GM23338 (cell line): ENCODE data around the gene LACC1.

Experiments
- EZH2 ChIP-seq: fragments of 200-600 bp; sonication (generic); IDR thresholded peaks from one replicate; pipeline ENCODE4 v1.8.0; 2017; ENCODE audit warnings: antibody characterized with exemption, mild to moderate bottlenecking, low read depth; ENCODE audit not compliant: unreplicated experiment
- EZH2phosphoT487 ChIP-seq: fragments of 200-600 bp; sonication (generic); IDR thresholded peaks from one replicate; pipeline ENCODE4 v1.8.1; 2018; ENCODE audit warnings: antibody characterized with exemption; ENCODE audit not compliant: unreplicated experiment
- JUNB ChIP-seq: IDR thresholded peaks from one replicate; pipeline ENCODE4 v1.6.1; 2016; ENCODE audit warnings: antibody characterized with exemption; ENCODE audit not compliant: unreplicated experiment
- NANOG ChIP-seq: IDR thresholded peaks from 2 replicates; pipeline ENCODE4 v1.6.1; 2016; ENCODE audit warnings: antibody characterized with exemption, borderline replicate concordance
- POLR2AphosphoS5 ChIP-seq: IDR thresholded peaks from 2 replicates; pipeline ENCODE4 v1.6.1; 2016; ENCODE audit warnings: antibody characterized with exemption, low read depth
- STAT1 ChIP-seq: IDR thresholded peaks from one replicate; pipeline ENCODE4 v1.6.1; 2016; ENCODE audit warnings: antibody characterized with exemption; ENCODE audit not compliant: unreplicated experiment
- ZNF114 ChIP-seq: fragments of 250-450 bp; sonication (Bioruptor Pico); IDR thresholded peaks from 2 replicates; pipeline ENCODE4 v1.5.0; 2020; ENCODE audit warnings: mild to moderate bottlenecking, moderate library complexity
- ZNF331 ChIP-seq: fragments of 250-450 bp; sonication (Bioruptor Pico); IDR thresholded peaks from 2 replicates; pipeline ENCODE4 v1.5.0; 2020; ENCODE audit warnings: low read depth, mild to moderate bottlenecking, moderate library complexity
- TF ChIP-seq, protein P1 (sequence below), 2 experiments: fragments of 200-600 bp in 1 of 2; sonication (generic) in 1 of 2; conservative IDR thresholded peaks; 2 replicates each; pipeline versions ENCODE4 v1.5.1 to v1.6.1; 2016 to 2017; ENCODE audit warnings: antibody characterized with exemption in 2 of 2, low read depth in 2 of 2, mild to moderate bottlenecking in 2 of 2, moderate library complexity in 1 of 2
- TF ChIP-seq, protein P2 (sequence below): IDR thresholded peaks from 2 replicates; pipeline ENCODE4 v1.6.1; 2016; ENCODE audit warnings: antibody characterized with exemption
- TF ChIP-seq, protein P3 (sequence below): IDR thresholded peaks from one replicate; pipeline ENCODE4 v1.6.1; 2018; ENCODE audit warnings: antibody characterized with exemption; ENCODE audit not compliant: unreplicated experiment
- TF ChIP-seq, protein P4 (sequence below): fragments of 250-450 bp; sonication (Bioruptor Pico); IDR thresholded peaks from 2 replicates; pipeline ENCODE4 v1.5.0; 2020; ENCODE audit warnings: mild to moderate bottlenecking, moderate library complexity

DNA sequence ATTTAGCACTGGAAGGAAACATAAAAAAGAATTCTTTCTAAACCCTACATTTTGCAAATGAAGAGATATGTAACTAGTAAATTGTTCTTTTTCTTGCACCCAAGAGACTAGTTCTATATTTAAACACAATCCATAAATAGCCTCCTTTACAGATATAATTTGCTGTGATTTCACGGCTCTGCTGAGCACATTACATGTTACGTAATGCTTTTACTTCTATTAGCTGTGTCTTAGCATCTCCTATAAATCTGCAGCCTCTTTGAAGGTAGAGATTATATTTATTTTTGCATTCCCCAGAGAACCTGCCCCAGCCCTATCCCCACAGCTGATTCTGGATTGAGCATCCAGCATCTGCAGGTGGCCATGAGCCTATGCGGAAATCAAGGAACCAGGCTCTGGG, 32.2 kb downstream of the LACC1 start:
- TF ChIP-seq, protein P1, sequence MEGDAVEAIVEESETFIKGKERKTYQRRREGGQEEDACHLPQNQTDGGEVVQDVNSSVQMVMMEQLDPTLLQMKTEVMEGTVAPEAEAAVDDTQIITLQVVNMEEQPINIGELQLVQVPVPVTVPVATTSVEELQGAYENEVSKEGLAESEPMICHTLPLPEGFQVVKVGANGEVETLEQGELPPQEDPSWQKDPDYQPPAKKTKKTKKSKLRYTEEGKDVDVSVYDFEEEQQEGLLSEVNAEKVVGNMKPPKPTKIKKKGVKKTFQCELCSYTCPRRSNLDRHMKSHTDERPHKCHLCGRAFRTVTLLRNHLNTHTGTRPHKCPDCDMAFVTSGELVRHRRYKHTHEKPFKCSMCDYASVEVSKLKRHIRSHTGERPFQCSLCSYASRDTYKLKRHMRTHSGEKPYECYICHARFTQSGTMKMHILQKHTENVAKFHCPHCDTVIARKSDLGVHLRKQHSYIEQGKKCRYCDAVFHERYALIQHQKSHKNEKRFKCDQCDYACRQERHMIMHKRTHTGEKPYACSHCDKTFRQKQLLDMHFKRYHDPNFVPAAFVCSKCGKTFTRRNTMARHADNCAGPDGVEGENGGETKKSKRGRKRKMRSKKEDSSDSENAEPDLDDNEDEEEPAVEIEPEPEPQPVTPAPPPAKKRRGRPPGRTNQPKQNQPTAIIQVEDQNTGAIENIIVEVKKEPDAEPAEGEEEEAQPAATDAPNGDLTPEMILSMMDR (conservative IDR thresholded peaks at IDR 0.05; ENCODE audit: low read depth in 2 of 2), result no peak
- TF ChIP-seq EZH2 (no peak), EZH2phosphoT487 (no peak), POLR2AphosphoS5 (no peak), JUNB (no peak), ZNF331 (no peak), STAT1 (no peak), NANOG (no peak), ZNF114 (CRISPR knock-in tag) (no peak)
- TF ChIP-seq, protein P2, sequence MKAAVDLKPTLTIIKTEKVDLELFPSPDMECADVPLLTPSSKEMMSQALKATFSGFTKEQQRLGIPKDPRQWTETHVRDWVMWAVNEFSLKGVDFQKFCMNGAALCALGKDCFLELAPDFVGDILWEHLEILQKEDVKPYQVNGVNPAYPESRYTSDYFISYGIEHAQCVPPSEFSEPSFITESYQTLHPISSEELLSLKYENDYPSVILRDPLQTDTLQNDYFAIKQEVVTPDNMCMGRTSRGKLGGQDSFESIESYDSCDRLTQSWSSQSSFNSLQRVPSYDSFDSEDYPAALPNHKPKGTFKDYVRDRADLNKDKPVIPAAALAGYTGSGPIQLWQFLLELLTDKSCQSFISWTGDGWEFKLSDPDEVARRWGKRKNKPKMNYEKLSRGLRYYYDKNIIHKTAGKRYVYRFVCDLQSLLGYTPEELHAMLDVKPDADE, result no peak
- TF ChIP-seq, protein P3, sequence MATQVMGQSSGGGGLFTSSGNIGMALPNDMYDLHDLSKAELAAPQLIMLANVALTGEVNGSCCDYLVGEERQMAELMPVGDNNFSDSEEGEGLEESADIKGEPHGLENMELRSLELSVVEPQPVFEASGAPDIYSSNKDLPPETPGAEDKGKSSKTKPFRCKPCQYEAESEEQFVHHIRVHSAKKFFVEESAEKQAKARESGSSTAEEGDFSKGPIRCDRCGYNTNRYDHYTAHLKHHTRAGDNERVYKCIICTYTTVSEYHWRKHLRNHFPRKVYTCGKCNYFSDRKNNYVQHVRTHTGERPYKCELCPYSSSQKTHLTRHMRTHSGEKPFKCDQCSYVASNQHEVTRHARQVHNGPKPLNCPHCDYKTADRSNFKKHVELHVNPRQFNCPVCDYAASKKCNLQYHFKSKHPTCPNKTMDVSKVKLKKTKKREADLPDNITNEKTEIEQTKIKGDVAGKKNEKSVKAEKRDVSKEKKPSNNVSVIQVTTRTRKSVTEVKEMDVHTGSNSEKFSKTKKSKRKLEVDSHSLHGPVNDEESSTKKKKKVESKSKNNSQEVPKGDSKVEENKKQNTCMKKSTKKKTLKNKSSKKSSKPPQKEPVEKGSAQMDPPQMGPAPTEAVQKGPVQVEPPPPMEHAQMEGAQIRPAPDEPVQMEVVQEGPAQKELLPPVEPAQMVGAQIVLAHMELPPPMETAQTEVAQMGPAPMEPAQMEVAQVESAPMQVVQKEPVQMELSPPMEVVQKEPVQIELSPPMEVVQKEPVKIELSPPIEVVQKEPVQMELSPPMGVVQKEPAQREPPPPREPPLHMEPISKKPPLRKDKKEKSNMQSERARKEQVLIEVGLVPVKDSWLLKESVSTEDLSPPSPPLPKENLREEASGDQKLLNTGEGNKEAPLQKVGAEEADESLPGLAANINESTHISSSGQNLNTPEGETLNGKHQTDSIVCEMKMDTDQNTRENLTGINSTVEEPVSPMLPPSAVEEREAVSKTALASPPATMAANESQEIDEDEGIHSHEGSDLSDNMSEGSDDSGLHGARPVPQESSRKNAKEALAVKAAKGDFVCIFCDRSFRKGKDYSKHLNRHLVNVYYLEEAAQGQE, result no peak
- TF ChIP-seq, protein P4, sequence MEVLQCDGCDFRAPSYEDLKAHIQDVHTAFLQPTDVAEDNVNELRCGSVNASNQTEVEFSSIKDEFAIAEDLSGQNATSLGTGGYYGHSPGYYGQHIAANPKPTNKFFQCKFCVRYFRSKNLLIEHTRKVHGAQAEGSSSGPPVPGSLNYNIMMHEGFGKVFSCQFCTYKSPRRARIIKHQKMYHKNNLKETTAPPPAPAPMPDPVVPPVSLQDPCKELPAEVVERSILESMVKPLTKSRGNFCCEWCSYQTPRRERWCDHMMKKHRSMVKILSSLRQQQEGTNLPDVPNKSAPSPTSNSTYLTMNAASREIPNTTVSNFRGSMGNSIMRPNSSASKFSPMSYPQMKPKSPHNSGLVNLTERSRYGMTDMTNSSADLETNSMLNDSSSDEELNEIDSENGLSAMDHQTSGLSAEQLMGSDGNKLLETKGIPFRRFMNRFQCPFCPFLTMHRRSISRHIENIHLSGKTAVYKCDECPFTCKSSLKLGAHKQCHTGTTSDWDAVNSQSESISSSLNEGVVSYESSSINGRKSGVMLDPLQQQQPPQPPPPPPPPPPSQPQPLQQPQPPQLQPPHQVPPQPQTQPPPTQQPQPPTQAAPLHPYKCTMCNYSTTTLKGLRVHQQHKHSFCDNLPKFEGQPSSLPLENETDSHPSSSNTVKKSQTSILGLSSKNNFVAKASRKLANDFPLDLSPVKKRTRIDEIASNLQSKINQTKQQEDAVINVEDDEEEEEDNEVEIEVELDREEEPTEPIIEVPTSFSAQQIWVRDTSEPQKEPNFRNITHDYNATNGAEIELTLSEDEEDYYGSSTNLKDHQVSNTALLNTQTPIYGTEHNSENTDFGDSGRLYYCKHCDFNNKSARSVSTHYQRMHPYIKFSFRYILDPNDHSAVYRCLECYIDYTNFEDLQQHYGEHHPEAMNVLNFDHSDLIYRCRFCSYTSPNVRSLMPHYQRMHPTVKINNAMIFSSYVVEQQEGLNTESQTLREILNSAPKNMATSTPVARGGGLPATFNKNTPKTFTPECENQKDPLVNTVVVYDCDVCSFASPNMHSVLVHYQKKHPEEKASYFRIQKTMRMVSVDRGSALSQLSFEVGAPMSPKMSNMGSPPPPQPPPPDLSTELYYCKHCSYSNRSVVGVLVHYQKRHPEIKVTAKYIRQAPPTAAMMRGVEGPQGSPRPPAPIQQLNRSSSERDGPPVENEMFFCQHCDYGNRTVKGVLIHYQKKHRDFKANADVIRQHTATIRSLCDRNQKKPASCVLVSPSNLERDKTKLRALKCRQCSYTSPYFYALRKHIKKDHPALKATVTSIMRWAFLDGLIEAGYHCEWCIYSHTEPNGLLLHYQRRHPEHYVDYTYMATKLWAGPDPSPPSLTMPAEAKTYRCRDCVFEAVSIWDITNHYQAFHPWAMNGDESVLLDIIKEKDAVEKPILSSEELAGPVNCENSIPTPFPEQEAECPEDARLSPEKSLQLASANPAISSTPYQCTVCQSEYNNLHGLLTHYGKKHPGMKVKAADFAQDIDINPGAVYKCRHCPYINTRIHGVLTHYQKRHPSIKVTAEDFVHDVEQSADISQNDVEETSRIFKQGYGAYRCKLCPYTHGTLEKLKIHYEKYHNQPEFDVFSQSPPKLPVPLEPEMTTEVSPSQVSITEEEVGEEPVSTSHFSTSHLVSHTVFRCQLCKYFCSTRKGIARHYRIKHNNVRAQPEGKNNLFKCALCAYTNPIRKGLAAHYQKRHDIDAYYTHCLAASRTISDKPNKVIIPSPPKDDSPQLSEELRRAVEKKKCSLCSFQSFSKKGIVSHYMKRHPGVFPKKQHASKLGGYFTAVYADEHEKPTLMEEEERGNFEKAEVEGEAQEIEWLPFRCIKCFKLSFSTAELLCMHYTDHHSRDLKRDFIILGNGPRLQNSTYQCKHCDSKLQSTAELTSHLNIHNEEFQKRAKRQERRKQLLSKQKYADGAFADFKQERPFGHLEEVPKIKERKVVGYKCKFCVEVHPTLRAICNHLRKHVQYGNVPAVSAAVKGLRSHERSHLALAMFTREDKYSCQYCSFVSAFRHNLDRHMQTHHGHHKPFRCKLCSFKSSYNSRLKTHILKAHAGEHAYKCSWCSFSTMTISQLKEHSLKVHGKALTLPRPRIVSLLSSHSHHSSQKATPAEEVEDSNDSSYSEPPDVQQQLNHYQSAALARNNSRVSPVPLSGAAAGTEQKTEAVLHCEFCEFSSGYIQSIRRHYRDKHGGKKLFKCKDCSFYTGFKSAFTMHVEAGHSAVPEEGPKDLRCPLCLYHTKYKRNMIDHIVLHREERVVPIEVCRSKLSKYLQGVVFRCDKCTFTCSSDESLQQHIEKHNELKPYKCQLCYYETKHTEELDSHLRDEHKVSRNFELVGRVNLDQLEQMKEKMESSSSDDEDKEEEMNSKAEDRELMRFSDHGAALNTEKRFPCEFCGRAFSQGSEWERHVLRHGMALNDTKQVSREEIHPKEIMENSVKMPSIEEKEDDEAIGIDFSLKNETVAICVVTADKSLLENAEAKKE (CRISPR knock-in tag), result no peak
